Coronary artery (tissue), 2 donors: Measurements from ENCODE around the gene PRR9.
"Not testable (repeated sequence)": the region's sequence is repeated elsewhere in the genome, so short reads cannot be mapped to it uniquely, and the experiment has no call there.

ENCODE experiments used
- DNase-seq: peaks from one replicate; pipeline ENCODE4 v3.0.0-alpha.2; 2017; ENCODE audit warnings: low spot score
- H3K27ac ChIP-seq, 2 donors: fragments of 200-600 bp; sonication (generic); one replicate each; pipeline ENCODE4 v1.5.1; 2016 to 2019
- H3K4me3 ChIP-seq: fragments of 200-600 bp; sonication (generic); 2 replicates; pipeline ENCODE4 v1.5.1; 2016; ENCODE audit warnings: mild to moderate bottlenecking, moderate library complexity
- CTCF ChIP-seq: fragments of 200-600 bp; sonication (generic); IDR thresholded peaks from one replicate; pipeline ENCODE4 v1.5.1; 2019; ENCODE audit warnings: antibody characterized with exemption

The PRR9 gene

DNA sequence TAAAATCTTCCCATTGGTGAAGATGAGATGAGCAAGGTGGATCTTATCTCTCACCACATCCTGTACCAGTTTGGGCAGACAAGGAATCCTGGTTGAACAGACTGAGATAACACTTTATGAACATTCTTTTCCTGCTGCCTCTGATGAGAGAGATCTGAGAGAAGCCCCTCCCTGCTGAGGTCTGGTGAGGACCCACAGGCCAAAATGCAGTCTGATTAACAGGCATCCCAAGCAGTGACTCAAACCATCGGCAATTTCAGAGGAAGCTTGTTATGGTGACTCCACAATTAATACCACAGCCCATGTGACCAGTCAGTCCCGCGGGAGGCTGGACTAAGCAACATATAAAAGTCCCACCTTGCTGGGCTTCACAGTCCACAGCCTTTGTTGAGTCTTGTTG lies at the start of gene PRR9:
Gene PRR9, plus strand, starts transcription at position 373 of the 400 bp plus-strand sequence. CDS start 561 bp downstream, outside the sequence.
- H3K27ac ChIP-seq: no peak within 1 kb of the TSS
- no peak for DNase-seq
- TF ChIP-seq CTCF: no peak
- no peak within 1 kb of the TSS for H3K4me3 ChIP-seq

- TF ChIP-seq CTCF: no peak
- no peak for DNase-seq
- Histone ChIP-seq H3K4me3 (no peak overlapping the region), H3K27ac (no peak overlapping the region)
Observed at GRCh38 chr1:153168686-153169085, 48.7 kb upstream of the PRR9 start.

DNA sequence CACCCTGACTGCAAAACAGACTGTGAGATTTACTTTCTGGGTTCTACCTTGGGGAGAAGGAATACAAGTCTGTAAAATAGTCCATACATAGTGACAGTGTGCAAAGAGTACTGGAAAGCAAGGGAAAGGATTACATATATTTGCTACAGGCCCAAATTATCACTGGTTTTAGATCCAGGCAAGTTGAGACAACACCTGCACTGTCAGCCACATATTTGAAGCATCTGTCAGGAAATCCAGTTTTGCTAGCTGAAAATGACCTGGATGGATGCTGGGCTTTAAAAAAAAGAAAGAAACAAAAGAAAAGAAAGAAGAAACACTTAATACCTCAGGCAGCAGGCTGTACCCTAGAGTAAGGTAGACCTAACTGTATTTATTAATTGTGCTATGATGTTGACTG lies 42.8 kb upstream of the PRR9 start:
- no peak for DNase-seq
- no peak for TF ChIP-seq CTCF
- no peak overlapping the region for H3K27ac ChIP-seq
- no peak overlapping the region for H3K4me3 ChIP-seq

DNA sequence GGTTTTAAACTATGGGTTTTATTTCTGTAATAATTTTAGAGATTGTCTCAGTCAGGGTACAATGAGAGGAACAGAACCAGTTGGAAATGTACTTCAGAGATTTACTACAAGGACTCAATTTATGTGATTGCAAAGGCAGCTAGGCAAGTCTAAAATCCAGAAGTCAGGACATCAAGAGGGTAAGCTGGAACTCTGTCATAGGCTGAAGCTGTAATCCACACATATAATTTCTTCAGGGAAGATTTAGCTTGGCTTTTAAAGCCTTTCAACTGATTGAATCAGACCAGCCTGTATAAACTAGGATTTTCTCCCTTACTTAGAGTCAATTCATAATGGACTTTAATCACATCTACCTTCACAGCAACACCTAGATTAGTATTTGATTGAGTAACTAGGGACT lies 38.5 kb upstream of the PRR9 start:
- TF ChIP-seq CTCF: no peak
- Histone ChIP-seq H3K4me3 (no peak overlapping the region), H3K27ac (no peak overlapping the region)
- DNase-seq: no peak

DNA sequence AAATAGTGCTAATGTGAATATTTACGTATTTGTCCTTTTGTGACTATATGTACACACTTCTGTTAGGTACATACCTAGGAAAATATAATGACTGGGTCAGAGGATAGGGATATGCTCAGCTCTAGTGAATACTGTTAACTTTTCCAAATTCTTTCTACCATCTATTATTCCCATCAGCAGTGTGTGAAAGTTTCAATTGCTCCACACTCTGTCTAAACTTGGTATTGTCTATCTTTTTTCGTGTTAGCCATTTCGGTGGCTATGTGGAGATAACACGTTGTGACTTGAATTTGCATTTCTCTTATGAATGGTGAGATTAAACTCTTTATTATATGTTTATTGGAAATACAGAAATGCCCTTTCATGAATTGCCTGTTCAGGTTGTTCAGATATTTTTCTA lies 36.8 kb upstream of the PRR9 start:
- Histone ChIP-seq H3K27ac (no peak overlapping the region), H3K4me3 (no peak overlapping the region)
- DNase-seq: no peak
- TF ChIP-seq CTCF: no peak

DNA sequence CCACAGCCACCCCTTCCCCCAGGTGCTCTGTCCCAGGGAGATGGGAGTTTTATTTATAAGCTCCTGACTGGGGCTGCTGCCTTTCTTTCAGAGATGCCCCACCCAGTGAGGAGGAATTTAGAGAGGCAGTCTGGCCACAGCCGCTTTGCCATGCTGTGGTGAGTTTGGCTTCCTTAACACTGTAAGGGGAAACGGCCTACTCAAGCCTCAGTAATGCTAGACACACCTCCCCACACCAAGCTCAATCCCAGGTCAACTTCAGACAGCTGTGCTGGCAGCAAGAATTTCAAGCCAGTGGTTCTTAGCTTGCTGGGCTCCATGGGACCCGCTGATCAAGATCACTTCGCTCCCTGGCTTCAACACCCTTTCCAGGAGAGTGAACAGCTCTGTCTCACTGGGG lies 29.1 kb upstream of the PRR9 start:
- not testable (repeated sequence) for DNase-seq, H3K27ac ChIP-seq, H3K4me3 ChIP-seq

DNA sequence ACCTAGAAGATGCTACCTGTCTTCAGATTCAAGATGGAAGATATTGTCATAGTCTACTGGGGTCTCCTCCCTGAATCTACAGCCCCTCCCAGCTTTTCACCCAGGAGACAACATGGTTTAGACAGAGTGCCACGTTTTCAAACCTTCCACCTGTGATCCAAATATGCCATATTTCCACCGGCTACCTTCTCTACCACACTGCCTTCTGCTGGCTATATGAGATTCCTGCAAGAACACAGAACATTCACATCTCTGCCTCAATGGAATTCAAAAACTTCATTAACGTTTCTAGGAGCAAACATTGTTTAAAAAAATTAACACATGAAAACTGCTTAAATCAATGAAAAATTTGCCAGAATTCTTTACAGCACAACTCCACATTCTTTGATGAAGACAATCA lies 27.0 kb upstream of the PRR9 start:
- Histone ChIP-seq H3K4me3 (no peak overlapping the region), H3K27ac (no peak overlapping the region)
- DNase-seq: no peak
- no peak for TF ChIP-seq CTCF

DNA sequence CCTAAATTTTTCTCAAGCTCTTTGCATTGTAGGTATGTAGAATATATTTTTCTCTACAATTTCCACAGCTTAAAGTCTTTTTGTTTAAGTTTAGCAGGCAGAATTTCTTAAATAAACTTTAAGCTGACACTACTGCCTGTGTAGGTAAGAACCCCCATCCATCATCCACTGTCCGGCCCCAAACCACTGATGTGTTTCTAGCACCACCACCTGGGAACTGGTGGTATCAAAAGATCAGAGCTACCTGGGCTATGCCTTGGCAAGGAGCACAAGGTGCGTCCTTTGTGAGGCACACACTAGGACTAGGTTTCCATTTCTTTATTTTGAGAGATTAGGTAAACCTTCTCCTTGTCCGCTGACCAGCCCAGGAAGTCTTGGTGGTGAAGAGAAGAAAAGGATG lies 24.7 kb upstream of the PRR9 start:
- Histone ChIP-seq H3K27ac (no peak overlapping the region), H3K4me3 (no peak overlapping the region)
- TF ChIP-seq CTCF: no peak
- DNase-seq: no peak
